MM.1S (cell line): ENCODE results near the gene STARD9.

ENCODE experiments used
- EZH2 ChIP-seq: fragments of 300-600 bp; sonication (generic); optimal IDR thresholded peaks from 2 replicates; pipeline ENCODE3; 2017; ENCODE audit warnings: low read depth, mild to moderate bottlenecking, antibody characterized with exemption, low read length, mixed read lengths
- EZH2phosphoT487 ChIP-seq: fragments of 300-600 bp; sonication (generic); IDR thresholded peaks from 2 replicates; pipeline ENCODE4 v1.6.1; 2018; ENCODE audit warnings: antibody characterized with exemption, low read length
- TF ChIP-seq, protein P1 (sequence below): fragments of 300-600 bp; sonication (generic); IDR thresholded peaks from 2 replicates; pipeline ENCODE4 v1.5.1; 2016; ENCODE audit warnings: antibody characterized with exemption, low read length, mixed read lengths

DNA sequence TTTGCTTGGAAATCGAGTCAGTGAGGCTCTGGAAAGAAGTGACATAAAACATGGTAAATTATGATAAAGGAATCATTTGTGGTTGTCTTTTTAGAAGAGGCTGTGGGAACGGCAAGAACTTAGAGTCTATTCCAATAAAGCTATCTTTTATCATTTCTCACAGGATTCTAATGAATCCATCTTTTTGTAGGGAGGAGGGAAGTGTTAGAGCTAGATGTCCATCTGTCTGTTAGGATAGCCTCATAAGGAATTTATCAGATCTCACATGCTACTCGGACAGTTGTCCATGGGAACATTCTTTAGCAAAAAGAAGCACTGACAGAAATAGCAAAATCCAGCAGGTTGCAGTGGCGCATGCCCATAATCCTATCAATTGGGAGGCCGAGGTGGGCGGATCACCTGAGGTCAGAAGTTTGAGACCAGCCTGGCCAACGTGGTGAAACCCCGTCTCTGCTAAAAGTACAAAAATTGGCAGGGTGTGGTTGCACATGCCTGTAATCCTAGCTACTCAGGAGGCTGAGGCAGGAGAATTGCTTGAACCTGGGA, 37.0 kb downstream of the STARD9 start:
- TF ChIP-seq, protein P1, sequence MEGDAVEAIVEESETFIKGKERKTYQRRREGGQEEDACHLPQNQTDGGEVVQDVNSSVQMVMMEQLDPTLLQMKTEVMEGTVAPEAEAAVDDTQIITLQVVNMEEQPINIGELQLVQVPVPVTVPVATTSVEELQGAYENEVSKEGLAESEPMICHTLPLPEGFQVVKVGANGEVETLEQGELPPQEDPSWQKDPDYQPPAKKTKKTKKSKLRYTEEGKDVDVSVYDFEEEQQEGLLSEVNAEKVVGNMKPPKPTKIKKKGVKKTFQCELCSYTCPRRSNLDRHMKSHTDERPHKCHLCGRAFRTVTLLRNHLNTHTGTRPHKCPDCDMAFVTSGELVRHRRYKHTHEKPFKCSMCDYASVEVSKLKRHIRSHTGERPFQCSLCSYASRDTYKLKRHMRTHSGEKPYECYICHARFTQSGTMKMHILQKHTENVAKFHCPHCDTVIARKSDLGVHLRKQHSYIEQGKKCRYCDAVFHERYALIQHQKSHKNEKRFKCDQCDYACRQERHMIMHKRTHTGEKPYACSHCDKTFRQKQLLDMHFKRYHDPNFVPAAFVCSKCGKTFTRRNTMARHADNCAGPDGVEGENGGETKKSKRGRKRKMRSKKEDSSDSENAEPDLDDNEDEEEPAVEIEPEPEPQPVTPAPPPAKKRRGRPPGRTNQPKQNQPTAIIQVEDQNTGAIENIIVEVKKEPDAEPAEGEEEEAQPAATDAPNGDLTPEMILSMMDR, result no peak
- no peak for TF ChIP-seq EZH2
- TF ChIP-seq EZH2phosphoT487, result no peak
